ENCODE data around the gene CCDC8. TPM values are rescaled to one million over a fixed set of nuclear protein-coding genes. Genes with fewer than 3 reads are reported as not detected.

The CCDC8 gene
- polyA plus RNA-seq, 1 of the 3 experiments (the other 2 are of a cell fraction), result 0.03 TPM

DNA sequence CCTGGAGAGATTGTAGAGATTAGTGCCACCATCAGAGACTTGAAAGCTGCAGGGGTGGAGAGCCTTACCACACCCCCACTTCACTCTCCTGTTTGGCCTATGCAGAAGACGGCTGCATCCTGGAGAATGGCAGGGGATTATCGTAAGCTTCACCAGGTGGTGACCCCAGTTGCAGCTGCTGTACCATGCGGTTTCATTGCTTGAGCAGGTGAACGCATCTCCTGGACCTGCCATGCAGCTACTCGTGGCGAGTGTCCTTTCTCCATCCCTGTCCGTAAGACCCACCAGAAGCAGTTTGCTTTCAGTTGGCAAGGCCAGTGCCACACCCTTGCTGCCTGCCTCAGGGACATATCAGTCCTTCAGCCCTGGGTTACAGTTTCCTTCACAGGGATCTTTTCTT, 45.2 kb downstream of the CCDC8 start:
- CTCF ChIA-PET, result interaction anchor here (1.1 to 4.9 kb wide), 4 partner anchors 21 to 146 kb away, joined by 3 to 21 read pairs (median 9); partner anchors contain the start of gene PPP5C
- H2AFZ ChIP-seq (ENCODE audit: low read depth), result no peak overlapping the region
- no peak overlapping the region for H3K4me3 ChIP-seq (ENCODE audit: low read depth in 2 of 2, low read length in 1 of 2)
- H3K4me1 ChIP-seq (ENCODE audit: control insufficient read depth in 1 of 2, insufficient read depth in 2 of 2, low read depth in 1 of 2, low read length in 1 of 2), result peaks cover 17 to 18% of the 10 kb centered on the region in 2 experiments; a peak in 3 of 4 replicates
- H3K36me3 ChIP-seq (replicated peaks in 1 of 2; ENCODE audit: control insufficient read depth in 1 of 2, insufficient read depth in 2 of 2, low read length in 1 of 2), result peaks cover 15 to 18% of the 10 kb centered on the region in 2 experiments
- H3K4me2 ChIP-seq, result no peak overlapping the region
- peaks cover 22% of the 10 kb centered on the region; the same call in 1 of the 2 replicates for H4K20me1 ChIP-seq (ENCODE audit: insufficient read depth)
- DNase-seq, result no peak
- no peak for TF ChIP-seq SIN3A (IDR thresholded peaks at IDR 0.05; ENCODE audit: borderline replicate concordance, low read depth, low read length)
- TF ChIP-seq MAX (IDR thresholded peaks at IDR 0.05; ENCODE audit: low read depth), result no peak
- TF ChIP-seq FOSL2 (IDR thresholded peaks at IDR 0.05; ENCODE audit: borderline replicate concordance, low read depth), result no peak
- no peak for TF ChIP-seq GATA2 (CRISPR knock-in tag; IDR thresholded peaks at IDR 0.05)
- TF ChIP-seq EP300 (IDR thresholded peaks at IDR 0.05; ENCODE audit: borderline replicate concordance in 1 of 2, low read depth in 1 of 2, low read length in 1 of 2), result no peak
- TF ChIP-seq, protein P1, sequence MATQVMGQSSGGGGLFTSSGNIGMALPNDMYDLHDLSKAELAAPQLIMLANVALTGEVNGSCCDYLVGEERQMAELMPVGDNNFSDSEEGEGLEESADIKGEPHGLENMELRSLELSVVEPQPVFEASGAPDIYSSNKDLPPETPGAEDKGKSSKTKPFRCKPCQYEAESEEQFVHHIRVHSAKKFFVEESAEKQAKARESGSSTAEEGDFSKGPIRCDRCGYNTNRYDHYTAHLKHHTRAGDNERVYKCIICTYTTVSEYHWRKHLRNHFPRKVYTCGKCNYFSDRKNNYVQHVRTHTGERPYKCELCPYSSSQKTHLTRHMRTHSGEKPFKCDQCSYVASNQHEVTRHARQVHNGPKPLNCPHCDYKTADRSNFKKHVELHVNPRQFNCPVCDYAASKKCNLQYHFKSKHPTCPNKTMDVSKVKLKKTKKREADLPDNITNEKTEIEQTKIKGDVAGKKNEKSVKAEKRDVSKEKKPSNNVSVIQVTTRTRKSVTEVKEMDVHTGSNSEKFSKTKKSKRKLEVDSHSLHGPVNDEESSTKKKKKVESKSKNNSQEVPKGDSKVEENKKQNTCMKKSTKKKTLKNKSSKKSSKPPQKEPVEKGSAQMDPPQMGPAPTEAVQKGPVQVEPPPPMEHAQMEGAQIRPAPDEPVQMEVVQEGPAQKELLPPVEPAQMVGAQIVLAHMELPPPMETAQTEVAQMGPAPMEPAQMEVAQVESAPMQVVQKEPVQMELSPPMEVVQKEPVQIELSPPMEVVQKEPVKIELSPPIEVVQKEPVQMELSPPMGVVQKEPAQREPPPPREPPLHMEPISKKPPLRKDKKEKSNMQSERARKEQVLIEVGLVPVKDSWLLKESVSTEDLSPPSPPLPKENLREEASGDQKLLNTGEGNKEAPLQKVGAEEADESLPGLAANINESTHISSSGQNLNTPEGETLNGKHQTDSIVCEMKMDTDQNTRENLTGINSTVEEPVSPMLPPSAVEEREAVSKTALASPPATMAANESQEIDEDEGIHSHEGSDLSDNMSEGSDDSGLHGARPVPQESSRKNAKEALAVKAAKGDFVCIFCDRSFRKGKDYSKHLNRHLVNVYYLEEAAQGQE (IDR thresholded peaks at IDR 0.05; ENCODE audit: low read depth, low read length), result no peak
- TF ChIP-seq ELF1 (IDR thresholded peaks at IDR 0.05), result no peak
- TF ChIP-seq TCF12 (IDR thresholded peaks at IDR 0.05), result no peak
- no peak for TF ChIP-seq POLR2AphosphoS5 (IDR thresholded peaks at IDR 0.05; ENCODE audit: low read depth, low read length)
- H3F3A ChIP-seq (replicated peaks; ENCODE audit: insufficient read depth), result no peaks in the 10 kb centered on the region
- WGBS (ENCODE audit: low lambda C conversion rate), result 100% methylated on average over 7 of the region's 7 CpGs
- no peak overlapping the region for H3K27ac ChIP-seq (ENCODE audit: low read depth in 2 of 2, low read length in 1 of 2)
- H3K79me2 ChIP-seq (ENCODE audit: insufficient read depth), result peaks cover 69% of the 10 kb centered on the region
- no peaks in the 10 kb centered on the region for H3K27me3 ChIP-seq (ENCODE audit: insufficient read depth)
- POLR2A ChIA-PET, result interaction anchor here (1.4 kb wide), 1 partner anchor 16 kb away, joined by 3 read pairs; no protein-coding TSS in a partner anchor
- no peaks in the 10 kb centered on the region for H3K9me2 ChIP-seq
- no peak overlapping the region for H3K9ac ChIP-seq
- no peaks in the 10 kb centered on the region for H3K9me3 ChIP-seq

GRCh38 chr19:46367426-46367825, 45.9 kb downstream of the CCDC8 start:
- peaks cover 15 to 16% of the 10 kb centered on the region in 2 experiments for H3K36me3 ChIP-seq (replicated peaks in 1 of 2; ENCODE audit: control insufficient read depth in 1 of 2, insufficient read depth in 2 of 2, low read length in 1 of 2)
- 100% methylated on average over 5 of the region's 5 CpGs for WGBS (ENCODE audit: low lambda C conversion rate)

More at GRCh38 chr19:46367426-46367825, 45.9 kb downstream of the CCDC8 start:
- ChIA-PET CTCF (interaction anchor here (0.5 to 4.9 kb wide), 5 partner anchors 20 to 147 kb away, joined by 3 to 21 read pairs (median 4); partner anchors contain the start of gene PPP5C), POLR2A (interaction anchor here (1.4 kb wide), 1 partner anchor 17 kb away, joined by 3 read pairs; no protein-coding TSS in a partner anchor)
- Histone ChIP-seq H3K4me1 (ENCODE audit: control insufficient read depth in 1 of 2, insufficient read depth in 2 of 2, low read depth in 1 of 2, low read length in 1 of 2) (peaks cover 11% of the 10 kb centered on the region in 2 experiments; a peak in 3 of 4 replicates), H3K9ac (no peak overlapping the region), H3K9me3 (no peaks in the 10 kb centered on the region), H2AFZ (ENCODE audit: low read depth) (no peak overlapping the region), H3F3A (replicated peaks; ENCODE audit: insufficient read depth) (no peaks in the 10 kb centered on the region), H3K9me2 (no peaks in the 10 kb centered on the region), H3K27ac (ENCODE audit: low read depth in 2 of 2, low read length in 1 of 2) (no peak overlapping the region), H3K27me3 (ENCODE audit: insufficient read depth) (no peaks in the 10 kb centered on the region), H3K4me3 (ENCODE audit: low read depth in 2 of 2, low read length in 1 of 2) (no peak overlapping the region), H3K4me2 (no peak overlapping the region), H4K20me1 (ENCODE audit: insufficient read depth) (peaks cover 15% of the 10 kb centered on the region; the same call in 1 of the 2 replicates), H3K79me2 (ENCODE audit: insufficient read depth) (peaks cover 63% of the 10 kb centered on the region)
- no peak for DNase-seq
- no peak for TF ChIP-seq RXRA (IDR thresholded peaks at IDR 0.05; ENCODE audit: borderline replicate concordance, low read depth)
- no peak for TF ChIP-seq MXI1 (IDR thresholded peaks at IDR 0.05; ENCODE audit: low read depth, low read length)
- no peak for TF ChIP-seq TAF1 (IDR thresholded peaks at IDR 0.05; ENCODE audit: borderline replicate concordance, low read depth, low read length)
- no peak for TF ChIP-seq YY1 (IDR thresholded peaks at IDR 0.05; ENCODE audit: low read depth)
- no peak for TF ChIP-seq USF1 (IDR thresholded peaks at IDR 0.05; ENCODE audit: borderline replicate concordance, low read depth)
- TF ChIP-seq, protein P1 (IDR thresholded peaks at IDR 0.05; ENCODE audit: low read depth, low read length), result no peak

Data from SK-N-SH (cell line).